ENCODE data around the gene FAM193B. TPM values are rescaled to one million over a fixed set of nuclear protein-coding genes. Genes with fewer than 3 reads are reported as not detected.

Gene FAM193B
- total and polyA plus RNA-seq, 2 of the 13 experiments (the other 11 are each of a cell fraction or from before 2014, with no cell fraction given): 21.2 to 40.9 TPM

DNA sequence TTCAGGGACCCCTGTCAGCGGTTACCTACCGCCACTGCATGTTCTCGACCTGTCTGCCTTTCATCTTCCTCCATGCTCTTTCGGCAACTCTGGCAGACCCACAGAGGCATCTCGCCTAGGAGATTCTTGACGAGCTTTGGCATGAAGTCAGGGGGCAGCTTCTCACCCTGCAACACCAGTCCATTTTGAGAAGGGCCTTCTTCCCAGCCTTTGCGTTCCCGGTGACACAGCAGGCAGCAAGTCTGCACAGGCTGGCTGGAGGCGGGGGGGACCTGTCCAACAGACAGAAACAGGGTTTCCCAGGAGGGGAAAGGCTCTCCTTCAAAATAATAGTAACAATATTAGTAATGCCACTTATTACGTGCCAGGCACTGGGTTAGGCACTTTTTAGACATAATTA lies 15.5 kb downstream of the FAM193B start:
- H4K20me1 ChIP-seq (ENCODE audit: insufficient read depth, low read length): peaks cover 9% of the 10 kb centered on the region
- ChIA-PET POLR2A (no interaction called here), CTCF (ENCODE audit: low intra/inter-chr PET ratio, low total read pairs) (no interaction called here)
- no peak overlapping the region for H3K9ac ChIP-seq (ENCODE audit: insufficient read depth, low read depth, low read length)
- H3K36me3 ChIP-seq (replicated peaks in 1 of 2; ENCODE audit: control insufficient read depth in 1 of 2, insufficient read depth in 2 of 2, low read length in 2 of 2): peaks cover 29 to 80% of the 10 kb centered on the region in 2 experiments
- no peak overlapping the region for H2AFZ ChIP-seq (ENCODE audit: low read length)
- intact Hi-C loops (cut with micrococcal nuclease; ENCODE audit: unreplicated experiment) (no loop called here), in situ Hi-C loops (cut with HindIII; ENCODE audit: extremely low pct_ligation_motif_present, low pct_unique_long_range_greater_than_20kb) (no loop called here)
- no peaks in the 10 kb centered on the region for H3K27me3 ChIP-seq (ENCODE audit: control insufficient read depth in 1 of 2, insufficient read depth in 2 of 2, low read length in 2 of 2)
- FAIRE-seq (no peak), DNase-seq (ENCODE audit: low spot score) (no peak), ATAC-seq (no peak)
- H3K27ac ChIP-seq (ENCODE audit: extremely low read length, insufficient read depth, low read length): no peak overlapping the region
- WGBS (ENCODE audit: low lambda C conversion rate): over 99% methylated on average over 10 of the region's 10 CpGs
- no peak overlapping the region for H3K4me3 ChIP-seq (replicated peaks in 1 of 3; ENCODE audit: insufficient read depth in 1 of 3, low read depth in 2 of 3, low read length in 3 of 3)
- H3K9me3 ChIP-seq (ENCODE audit: low read length): no peaks in the 10 kb centered on the region
- H3K4me1 ChIP-seq (ENCODE audit: insufficient read depth, low read length): no peaks in the 10 kb centered on the region
- peaks cover 32% of the 10 kb centered on the region for H3K79me2 ChIP-seq (ENCODE audit: insufficient read depth, low read length)
- BruUV-seq (replicated peaks): no TSS peak
- H3K4me2 ChIP-seq (ENCODE audit: low read depth, low read length): no peak overlapping the region
- no peak for TF ChIP-seq ELF4 (CRISPR knock-in tag; IDR thresholded peaks at IDR 0.05; ENCODE audit: borderline replicate concordance)
- TF ChIP-seq, protein P1, sequence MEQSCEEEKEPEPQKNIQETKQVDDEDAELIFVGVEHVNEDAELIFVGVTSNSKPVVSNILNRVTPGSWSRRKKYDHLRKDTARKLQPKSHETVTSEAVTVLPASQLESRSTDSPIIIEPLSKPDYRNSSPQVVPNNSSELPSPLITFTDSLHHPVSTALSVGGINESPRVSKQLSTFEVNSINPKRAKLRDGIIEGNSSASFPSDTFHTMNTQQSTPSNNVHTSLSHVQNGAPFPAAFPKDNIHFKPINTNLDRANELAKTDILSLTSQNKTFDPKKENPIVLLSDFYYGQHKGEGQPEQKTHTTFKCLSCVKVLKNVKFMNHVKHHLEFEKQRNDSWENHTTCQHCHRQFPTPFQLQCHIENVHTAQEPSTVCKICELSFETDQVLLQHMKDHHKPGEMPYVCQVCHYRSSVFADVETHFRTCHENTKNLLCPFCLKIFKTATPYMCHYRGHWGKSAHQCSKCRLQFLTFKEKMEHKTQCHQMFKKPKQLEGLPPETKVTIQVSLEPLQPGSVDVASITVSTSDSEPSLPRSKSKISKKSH (CRISPR knock-in tag; IDR thresholded peaks at IDR 0.05; ENCODE audit: borderline replicate concordance): no peak
- TF ChIP-seq, protein P2, sequence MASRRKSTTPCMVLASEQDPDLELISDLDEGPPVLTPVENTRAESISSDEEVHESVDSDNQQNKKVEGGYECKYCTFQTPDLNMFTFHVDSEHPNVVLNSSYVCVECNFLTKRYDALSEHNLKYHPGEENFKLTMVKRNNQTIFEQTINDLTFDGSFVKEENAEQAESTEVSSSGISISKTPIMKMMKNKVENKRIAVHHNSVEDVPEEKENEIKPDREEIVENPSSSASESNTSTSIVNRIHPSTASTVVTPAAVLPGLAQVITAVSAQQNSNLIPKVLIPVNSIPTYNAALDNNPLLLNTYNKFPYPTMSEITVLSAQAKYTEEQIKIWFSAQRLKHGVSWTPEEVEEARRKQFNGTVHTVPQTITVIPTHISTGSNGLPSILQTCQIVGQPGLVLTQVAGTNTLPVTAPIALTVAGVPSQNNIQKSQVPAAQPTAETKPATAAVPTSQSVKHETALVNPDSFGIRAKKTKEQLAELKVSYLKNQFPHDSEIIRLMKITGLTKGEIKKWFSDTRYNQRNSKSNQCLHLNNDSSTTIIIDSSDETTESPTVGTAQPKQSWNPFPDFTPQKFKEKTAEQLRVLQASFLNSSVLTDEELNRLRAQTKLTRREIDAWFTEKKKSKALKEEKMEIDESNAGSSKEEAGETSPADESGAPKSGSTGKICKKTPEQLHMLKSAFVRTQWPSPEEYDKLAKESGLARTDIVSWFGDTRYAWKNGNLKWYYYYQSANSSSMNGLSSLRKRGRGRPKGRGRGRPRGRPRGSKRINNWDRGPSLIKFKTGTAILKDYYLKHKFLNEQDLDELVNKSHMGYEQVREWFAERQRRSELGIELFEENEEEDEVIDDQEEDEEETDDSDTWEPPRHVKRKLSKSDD (CRISPR knock-in tag; IDR thresholded peaks at IDR 0.05; ENCODE audit: low read depth): no peak
- TF ChIP-seq, protein P3, sequence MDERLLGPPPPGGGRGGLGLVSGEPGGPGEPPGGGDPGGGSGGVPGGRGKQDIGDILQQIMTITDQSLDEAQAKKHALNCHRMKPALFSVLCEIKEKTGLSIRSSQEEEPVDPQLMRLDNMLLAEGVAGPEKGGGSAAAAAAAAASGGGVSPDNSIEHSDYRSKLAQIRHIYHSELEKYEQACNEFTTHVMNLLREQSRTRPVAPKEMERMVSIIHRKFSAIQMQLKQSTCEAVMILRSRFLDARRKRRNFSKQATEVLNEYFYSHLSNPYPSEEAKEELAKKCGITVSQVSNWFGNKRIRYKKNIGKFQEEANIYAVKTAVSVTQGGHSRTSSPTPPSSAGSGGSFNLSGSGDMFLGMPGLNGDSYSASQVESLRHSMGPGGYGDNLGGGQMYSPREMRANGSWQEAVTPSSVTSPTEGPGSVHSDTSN (CRISPR knock-in tag; IDR thresholded peaks at IDR 0.05): no peak
- TF ChIP-seq, protein P4, sequence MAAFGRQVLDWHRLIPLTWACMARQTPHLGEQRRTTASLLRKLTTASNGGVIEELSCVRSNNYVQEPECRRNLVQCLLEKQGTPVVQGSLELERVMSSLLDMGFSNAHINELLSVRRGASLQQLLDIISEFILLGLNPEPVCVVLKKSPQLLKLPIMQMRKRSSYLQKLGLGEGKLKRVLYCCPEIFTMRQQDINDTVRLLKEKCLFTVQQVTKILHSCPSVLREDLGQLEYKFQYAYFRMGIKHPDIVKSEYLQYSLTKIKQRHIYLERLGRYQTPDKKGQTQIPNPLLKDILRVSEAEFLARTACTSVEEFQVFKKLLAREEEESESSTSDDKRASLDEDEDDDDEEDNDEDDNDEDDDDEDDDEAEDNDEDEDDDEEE (CRISPR knock-in tag; IDR thresholded peaks at IDR 0.05): no peak
- no peak for TF ChIP-seq ZNF672 (CRISPR knock-in tag; IDR thresholded peaks at IDR 0.05)
- TF ChIP-seq, protein P5, sequence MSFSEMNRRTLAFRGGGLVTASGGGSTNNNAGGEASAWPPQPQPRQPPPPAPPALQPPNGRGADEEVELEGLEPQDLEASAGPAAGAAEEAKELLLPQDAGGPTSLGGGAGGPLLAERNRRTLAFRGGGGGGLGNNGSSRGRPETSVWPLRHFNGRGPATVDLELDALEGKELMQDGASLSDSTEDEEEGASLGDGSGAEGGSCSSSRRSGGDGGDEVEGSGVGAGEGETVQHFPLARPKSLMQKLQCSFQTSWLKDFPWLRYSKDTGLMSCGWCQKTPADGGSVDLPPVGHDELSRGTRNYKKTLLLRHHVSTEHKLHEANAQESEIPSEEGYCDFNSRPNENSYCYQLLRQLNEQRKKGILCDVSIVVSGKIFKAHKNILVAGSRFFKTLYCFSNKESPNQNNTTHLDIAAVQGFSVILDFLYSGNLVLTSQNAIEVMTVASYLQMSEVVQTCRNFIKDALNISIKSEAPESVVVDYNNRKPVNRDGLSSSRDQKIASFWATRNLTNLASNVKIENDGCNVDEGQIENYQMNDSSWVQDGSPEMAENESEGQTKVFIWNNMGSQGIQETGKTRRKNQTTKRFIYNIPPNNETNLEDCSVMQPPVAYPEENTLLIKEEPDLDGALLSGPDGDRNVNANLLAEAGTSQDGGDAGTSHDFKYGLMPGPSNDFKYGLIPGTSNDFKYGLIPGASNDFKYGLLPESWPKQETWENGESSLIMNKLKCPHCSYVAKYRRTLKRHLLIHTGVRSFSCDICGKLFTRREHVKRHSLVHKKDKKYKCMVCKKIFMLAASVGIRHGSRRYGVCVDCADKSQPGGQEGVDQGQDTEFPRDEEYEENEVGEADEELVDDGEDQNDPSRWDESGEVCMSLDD (CRISPR knock-in tag; IDR thresholded peaks at IDR 0.05; ENCODE audit: borderline replicate concordance): no peak
- no peak for TF ChIP-seq SIX1 (CRISPR knock-in tag; IDR thresholded peaks at IDR 0.05; ENCODE audit: borderline replicate concordance)
- TF ChIP-seq, protein P6, sequence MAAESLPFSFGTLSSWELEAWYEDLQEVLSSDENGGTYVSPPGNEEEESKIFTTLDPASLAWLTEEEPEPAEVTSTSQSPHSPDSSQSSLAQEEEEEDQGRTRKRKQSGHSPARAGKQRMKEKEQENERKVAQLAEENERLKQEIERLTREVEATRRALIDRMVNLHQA (CRISPR knock-in tag; IDR thresholded peaks at IDR 0.05): no peak
- TF ChIP-seq RAD21 (CRISPR knock-in tag; IDR thresholded peaks at IDR 0.05): no peak
- no peak for TF ChIP-seq ZBTB1 (CRISPR knock-in tag; IDR thresholded peaks at IDR 0.05; ENCODE audit: borderline replicate concordance)
- TF ChIP-seq GLI4 (CRISPR knock-in tag; IDR thresholded peaks at IDR 0.05; ENCODE audit: borderline replicate concordance): no peak
- TF ChIP-seq, protein P7, sequence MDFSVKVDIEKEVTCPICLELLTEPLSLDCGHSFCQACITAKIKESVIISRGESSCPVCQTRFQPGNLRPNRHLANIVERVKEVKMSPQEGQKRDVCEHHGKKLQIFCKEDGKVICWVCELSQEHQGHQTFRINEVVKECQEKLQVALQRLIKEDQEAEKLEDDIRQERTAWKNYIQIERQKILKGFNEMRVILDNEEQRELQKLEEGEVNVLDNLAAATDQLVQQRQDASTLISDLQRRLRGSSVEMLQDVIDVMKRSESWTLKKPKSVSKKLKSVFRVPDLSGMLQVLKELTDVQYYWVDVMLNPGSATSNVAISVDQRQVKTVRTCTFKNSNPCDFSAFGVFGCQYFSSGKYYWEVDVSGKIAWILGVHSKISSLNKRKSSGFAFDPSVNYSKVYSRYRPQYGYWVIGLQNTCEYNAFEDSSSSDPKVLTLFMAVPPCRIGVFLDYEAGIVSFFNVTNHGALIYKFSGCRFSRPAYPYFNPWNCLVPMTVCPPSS (IDR thresholded peaks at IDR 0.05): no peak
- TF ChIP-seq SOX5 (CRISPR knock-in tag; IDR thresholded peaks at IDR 0.05; ENCODE audit: borderline replicate concordance): no peak
